ENCODE measurements around the gene SYTL5. TPM values are rescaled to one million over a fixed set of nuclear protein-coding genes. Genes with fewer than 3 reads are reported as not detected.

SYTL5 gene
- total RNA-seq, 4 donors from 2014 or later, result 0.10 to 1.7 (median 0.11) TPM; not detected in 1

- Histone ChIP-seq H3K27me3 (no peaks in the 10 kb centered on the region), H3K27ac (no peak overlapping the region), H3K4me1 (no peaks in the 10 kb centered on the region), H3K4me3 (replicated peaks in 1 of 3) (no peak overlapping the region), H3K9me3 (no peaks in the 10 kb centered on the region), H3K36me3 (no peaks in the 10 kb centered on the region)
- WGBS, 2 donors, result 81 to 90% methylated on average over 4 of the region's 4 CpGs
- DNase-seq, result no peak
- intact Hi-C loops (cut with DNase I), result no loop called here
- TF ChIP-seq, protein P1, sequence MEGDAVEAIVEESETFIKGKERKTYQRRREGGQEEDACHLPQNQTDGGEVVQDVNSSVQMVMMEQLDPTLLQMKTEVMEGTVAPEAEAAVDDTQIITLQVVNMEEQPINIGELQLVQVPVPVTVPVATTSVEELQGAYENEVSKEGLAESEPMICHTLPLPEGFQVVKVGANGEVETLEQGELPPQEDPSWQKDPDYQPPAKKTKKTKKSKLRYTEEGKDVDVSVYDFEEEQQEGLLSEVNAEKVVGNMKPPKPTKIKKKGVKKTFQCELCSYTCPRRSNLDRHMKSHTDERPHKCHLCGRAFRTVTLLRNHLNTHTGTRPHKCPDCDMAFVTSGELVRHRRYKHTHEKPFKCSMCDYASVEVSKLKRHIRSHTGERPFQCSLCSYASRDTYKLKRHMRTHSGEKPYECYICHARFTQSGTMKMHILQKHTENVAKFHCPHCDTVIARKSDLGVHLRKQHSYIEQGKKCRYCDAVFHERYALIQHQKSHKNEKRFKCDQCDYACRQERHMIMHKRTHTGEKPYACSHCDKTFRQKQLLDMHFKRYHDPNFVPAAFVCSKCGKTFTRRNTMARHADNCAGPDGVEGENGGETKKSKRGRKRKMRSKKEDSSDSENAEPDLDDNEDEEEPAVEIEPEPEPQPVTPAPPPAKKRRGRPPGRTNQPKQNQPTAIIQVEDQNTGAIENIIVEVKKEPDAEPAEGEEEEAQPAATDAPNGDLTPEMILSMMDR (IDR thresholded peaks at IDR 0.05), result no peak
- TF ChIP-seq POLR2A (IDR thresholded peaks at IDR 0.05), result no peak
These were observed 79.5 kb downstream of the SYTL5 start for GRCh38 chrX:38085813-38086212.

DNA sequence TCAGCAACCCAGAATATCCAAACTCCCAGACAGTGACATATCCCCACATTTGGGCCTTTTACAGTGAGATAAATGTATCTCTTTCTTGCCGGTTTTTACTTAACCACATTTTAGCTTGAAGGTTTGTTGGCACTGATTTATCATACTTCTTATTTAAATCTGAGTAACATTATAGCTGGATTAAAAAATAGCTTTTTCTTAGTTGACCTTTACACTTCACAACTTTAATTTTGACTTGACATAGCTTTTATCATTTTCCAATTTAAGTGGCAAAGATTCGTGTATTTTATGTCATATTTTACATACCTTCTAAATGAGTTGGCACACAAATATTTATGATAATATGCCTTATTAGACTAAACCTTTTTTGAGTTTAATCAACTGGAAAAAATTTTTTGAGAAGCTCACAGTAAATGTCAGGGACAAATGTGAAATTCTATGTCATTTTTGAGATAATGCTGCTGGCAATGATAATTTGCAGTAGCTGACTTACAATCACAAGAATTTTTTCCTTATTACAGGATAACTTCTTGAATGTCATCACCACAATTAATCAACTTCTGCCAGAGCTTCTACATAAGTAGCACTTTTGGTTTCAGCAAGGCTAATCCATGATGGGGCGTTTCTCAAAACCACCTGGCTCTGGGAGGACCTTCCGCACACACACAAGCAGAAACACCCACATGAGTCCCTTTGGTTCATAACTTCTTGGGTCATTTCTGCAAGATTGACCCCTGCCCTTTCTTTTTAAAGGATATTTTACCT is 80.3 kb downstream of the SYTL5 start:
- Histone ChIP-seq H3K27me3 (no peaks in the 10 kb centered on the region), H3K4me3 (replicated peaks in 1 of 3) (no peak overlapping the region), H3K9me3 (no peaks in the 10 kb centered on the region), H3K36me3 (no peaks in the 10 kb centered on the region), H3K27ac (no peak overlapping the region), H3K4me1 (no peaks in the 10 kb centered on the region)
- WGBS, 2 donors, result 87 to 90% methylated on average over 4 of the region's 4 CpGs
- intact Hi-C loops (cut with DNase I), result no loop called here
- no peak for TF ChIP-seq POLR2A (IDR thresholded peaks at IDR 0.05)
- TF ChIP-seq, protein P1 (IDR thresholded peaks at IDR 0.05), result no peak
- no peak for DNase-seq

DNA sequence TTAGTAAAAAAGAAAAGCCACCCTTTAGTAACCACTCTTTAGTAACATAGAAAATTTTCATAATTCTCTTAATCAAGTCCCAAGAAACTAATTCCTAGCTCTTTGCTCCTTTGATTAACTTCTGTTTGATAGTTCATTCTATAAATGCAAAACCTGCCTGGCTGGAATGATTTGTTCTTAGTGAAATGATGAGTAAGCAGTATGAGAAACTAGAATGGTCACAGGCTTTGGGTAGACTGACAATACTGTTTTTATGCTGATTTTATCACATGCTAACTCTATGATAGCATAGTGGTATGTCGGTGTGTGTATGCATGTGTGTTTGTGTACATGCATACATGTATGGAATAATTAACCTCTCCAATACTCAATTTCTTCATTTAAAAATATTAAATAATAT is 81.2 kb downstream of the SYTL5 start:
- no peaks in the 10 kb centered on the region for H3K4me1 ChIP-seq
- WGBS, 2 donors, result 95 to 96% methylated on average over 1 of the region's 1 CpG
- no peaks in the 10 kb centered on the region for H3K9me3 ChIP-seq
- no peaks in the 10 kb centered on the region for H3K27me3 ChIP-seq
- no peak for DNase-seq
- H3K27ac ChIP-seq, result no peak overlapping the region
- H3K36me3 ChIP-seq, result no peaks in the 10 kb centered on the region
- TF ChIP-seq POLR2A (IDR thresholded peaks at IDR 0.05), result no peak
- TF ChIP-seq, protein P1 (IDR thresholded peaks at IDR 0.05), result no peak
- H3K4me3 ChIP-seq (replicated peaks in 1 of 3), result no peak overlapping the region
- intact Hi-C loops (cut with DNase I), result no loop called here

DNA sequence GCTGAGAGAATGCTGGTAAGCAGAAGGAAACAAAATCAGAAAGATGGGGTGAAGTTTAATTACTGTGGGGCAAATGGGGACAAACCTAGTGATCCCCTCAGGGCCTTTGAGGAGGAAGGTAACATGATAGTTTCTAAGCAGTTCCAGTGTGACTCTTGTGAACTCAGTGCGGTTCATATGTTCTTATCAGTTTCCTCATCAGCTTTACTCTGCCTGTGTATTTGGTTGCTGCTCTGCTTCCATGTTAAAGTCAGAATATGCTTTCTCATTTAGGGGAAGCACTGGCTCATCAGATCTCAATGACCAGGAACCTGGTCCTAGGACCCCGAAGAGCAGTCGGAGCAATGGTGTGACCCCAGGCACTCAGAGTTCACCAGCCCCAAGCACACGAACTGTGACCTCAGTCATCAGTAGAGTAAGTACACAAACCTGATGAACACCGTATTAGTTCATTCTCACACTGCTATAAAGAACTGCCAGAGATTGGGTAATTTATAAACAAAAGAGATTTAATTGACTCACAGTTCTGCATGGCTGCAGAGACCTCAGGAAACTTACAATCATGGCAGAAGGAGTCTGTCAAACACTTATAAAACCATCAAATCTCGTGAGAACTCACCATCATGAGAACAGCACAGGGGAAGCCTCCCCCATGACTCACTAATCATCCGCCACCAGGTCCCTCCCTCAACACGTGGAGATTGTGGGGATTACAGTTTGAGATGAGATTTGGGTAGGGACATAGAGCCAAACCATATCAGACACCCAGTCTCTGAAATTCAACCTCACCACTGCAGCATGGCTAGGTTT is 83.0 kb downstream of the SYTL5 start:
- Histone ChIP-seq H3K4me1 (no peaks in the 10 kb centered on the region), H3K9me3 (no peaks in the 10 kb centered on the region), H3K4me3 (replicated peaks in 1 of 3) (no peak overlapping the region), H3K27me3 (no peaks in the 10 kb centered on the region), H3K27ac (no peak overlapping the region), H3K36me3 (no peaks in the 10 kb centered on the region)
- intact Hi-C loops (cut with DNase I), result no loop called here
- TF ChIP-seq, protein P1 (IDR thresholded peaks at IDR 0.05), result no peak
- no peak for TF ChIP-seq POLR2A (IDR thresholded peaks at IDR 0.05)
- WGBS, 2 donors, result 89 to 90% methylated on average over 4 to 7 of the region's 8 CpGs
- no peak for DNase-seq

Data from thyroid gland (tissue), 4 donors.